ENCODE measurements around the gene CHSY1. TPM values are rescaled to one million over a fixed set of nuclear protein-coding genes. Genes with fewer than 3 reads are reported as not detected.

CHSY1 gene
- total and polyA plus RNA-seq, 3 donors from 2014 or later = 20.0 to 36.1 (median 31.1) TPM

DNA sequence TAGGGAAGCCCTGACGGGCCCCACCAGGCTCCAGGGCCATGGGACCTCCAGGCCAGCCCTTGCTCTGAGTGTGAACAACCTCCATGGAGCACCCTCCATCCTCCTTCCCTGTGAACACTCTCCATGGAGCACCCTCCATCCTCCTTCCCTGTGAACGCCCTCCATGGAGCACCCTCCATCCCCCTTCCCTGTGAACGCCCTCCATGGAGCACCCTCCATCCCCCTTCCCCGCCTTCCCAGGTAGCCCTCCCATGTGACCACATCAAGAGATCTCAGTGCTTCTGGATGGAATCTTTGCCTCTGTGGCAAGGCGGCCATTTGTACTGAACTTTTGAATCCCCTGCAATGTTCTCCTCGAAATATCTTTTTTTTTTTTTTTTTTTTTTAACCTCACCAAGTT is 66.5 kb downstream of the CHSY1 start:
- H3K4me1 ChIP-seq = peaks cover 47% of the 10 kb centered on the region
- intact Hi-C loops (cut with DNase I; ENCODE audit: low total_unique reads) = loop anchor here (5.0 kb wide), 1 partner anchor 67 kb away; the partner anchor contains the start of gene CHSY1
- no peak overlapping the region for H3K27ac ChIP-seq

DNA sequence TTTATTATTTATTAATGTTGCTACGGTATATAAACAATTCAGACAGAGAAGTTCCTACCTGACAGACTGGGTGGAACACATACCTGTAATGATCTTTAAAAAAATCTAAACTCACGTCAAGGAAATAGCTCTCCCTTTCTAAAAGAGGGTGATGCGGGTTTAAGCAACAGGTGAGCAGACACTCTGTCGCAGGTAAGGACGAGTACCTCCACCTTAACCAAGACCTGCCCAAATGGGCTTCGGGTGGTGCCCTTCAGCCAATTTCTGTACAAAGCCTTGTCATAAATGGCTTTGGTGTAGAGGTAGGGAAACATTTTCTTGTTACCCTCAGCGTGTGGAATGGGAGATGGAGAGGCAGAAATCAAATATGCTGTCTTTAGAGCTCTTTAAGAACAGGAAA is 67.0 kb downstream of the CHSY1 start:
- no peaks in the 10 kb centered on the region for H3K36me3 ChIP-seq (ENCODE audit: low read depth, missing control alignments)
- peaks cover 48% of the 10 kb centered on the region for H3K4me1 ChIP-seq
- intact Hi-C loops (cut with DNase I; ENCODE audit: low total_unique reads) = loop anchor here (5.0 kb wide), 1 partner anchor 67 kb away; the partner anchor contains the start of gene CHSY1
- H3K27me3 ChIP-seq = no peaks in the 10 kb centered on the region
- no peak overlapping the region for H3K27ac ChIP-seq
- TF ChIP-seq, protein P1, sequence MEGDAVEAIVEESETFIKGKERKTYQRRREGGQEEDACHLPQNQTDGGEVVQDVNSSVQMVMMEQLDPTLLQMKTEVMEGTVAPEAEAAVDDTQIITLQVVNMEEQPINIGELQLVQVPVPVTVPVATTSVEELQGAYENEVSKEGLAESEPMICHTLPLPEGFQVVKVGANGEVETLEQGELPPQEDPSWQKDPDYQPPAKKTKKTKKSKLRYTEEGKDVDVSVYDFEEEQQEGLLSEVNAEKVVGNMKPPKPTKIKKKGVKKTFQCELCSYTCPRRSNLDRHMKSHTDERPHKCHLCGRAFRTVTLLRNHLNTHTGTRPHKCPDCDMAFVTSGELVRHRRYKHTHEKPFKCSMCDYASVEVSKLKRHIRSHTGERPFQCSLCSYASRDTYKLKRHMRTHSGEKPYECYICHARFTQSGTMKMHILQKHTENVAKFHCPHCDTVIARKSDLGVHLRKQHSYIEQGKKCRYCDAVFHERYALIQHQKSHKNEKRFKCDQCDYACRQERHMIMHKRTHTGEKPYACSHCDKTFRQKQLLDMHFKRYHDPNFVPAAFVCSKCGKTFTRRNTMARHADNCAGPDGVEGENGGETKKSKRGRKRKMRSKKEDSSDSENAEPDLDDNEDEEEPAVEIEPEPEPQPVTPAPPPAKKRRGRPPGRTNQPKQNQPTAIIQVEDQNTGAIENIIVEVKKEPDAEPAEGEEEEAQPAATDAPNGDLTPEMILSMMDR (IDR thresholded peaks at IDR 0.05) = no peak
- TF ChIP-seq POLR2A (IDR thresholded peaks at IDR 0.05) = no peak
- no peak for DNase-seq
- 89 to 93% methylated on average over 7 of the region's 7 CpGs for WGBS, 2 donors
- no peaks in the 10 kb centered on the region for H3K9me3 ChIP-seq
- H3K4me3 ChIP-seq = no peak overlapping the region

More for the DNA sequence above, 66.5 kb downstream of the CHSY1 start:
- Histone ChIP-seq H3K36me3 (ENCODE audit: low read depth, missing control alignments) (no peaks in the 10 kb centered on the region), H3K9me3 (no peaks in the 10 kb centered on the region), H3K4me3 (no peak overlapping the region), H3K27me3 (no peaks in the 10 kb centered on the region)
- TF ChIP-seq POLR2A (IDR thresholded peaks at IDR 0.05) = no peak
- TF ChIP-seq, protein P1 (IDR thresholded peaks at IDR 0.05) = no peak
- no peak for DNase-seq
- 81 to 87% methylated on average over 6 of the region's 6 CpGs for WGBS, 2 donors

DNA sequence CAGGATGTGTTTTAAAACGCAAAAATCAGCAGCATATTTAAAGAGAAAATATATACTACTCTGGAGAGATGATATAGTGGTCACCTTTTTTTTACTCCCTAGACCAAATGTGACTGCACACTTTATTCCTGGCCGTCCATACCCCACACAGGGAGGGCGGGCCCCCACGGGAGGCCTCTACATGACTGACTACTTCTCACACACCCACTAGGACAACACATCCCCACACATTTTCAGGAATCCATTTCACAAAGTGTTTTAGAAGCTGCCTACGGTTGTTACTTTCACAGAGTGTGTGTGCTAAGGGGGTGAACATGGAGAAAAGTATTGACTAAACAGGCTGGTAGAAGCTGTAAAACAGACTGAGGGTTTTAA is 67.9 kb downstream of the CHSY1 start:
- Histone ChIP-seq H3K27me3 (no peaks in the 10 kb centered on the region), H3K4me1 (peaks cover 46% of the 10 kb centered on the region), H3K27ac (no peak overlapping the region), H3K9me3 (no peaks in the 10 kb centered on the region), H3K4me3 (no peak overlapping the region), H3K36me3 (ENCODE audit: low read depth, missing control alignments) (no peaks in the 10 kb centered on the region)
- DNase-seq = no peak
- intact Hi-C loops (cut with DNase I; ENCODE audit: low total_unique reads) = no loop called here
- 64 to 69% methylated on average over 5 of the region's 5 CpGs for WGBS, 2 donors
- TF ChIP-seq, protein P1 (IDR thresholded peaks at IDR 0.05) = no peak
- TF ChIP-seq POLR2A (IDR thresholded peaks at IDR 0.05) = no peak

DNA sequence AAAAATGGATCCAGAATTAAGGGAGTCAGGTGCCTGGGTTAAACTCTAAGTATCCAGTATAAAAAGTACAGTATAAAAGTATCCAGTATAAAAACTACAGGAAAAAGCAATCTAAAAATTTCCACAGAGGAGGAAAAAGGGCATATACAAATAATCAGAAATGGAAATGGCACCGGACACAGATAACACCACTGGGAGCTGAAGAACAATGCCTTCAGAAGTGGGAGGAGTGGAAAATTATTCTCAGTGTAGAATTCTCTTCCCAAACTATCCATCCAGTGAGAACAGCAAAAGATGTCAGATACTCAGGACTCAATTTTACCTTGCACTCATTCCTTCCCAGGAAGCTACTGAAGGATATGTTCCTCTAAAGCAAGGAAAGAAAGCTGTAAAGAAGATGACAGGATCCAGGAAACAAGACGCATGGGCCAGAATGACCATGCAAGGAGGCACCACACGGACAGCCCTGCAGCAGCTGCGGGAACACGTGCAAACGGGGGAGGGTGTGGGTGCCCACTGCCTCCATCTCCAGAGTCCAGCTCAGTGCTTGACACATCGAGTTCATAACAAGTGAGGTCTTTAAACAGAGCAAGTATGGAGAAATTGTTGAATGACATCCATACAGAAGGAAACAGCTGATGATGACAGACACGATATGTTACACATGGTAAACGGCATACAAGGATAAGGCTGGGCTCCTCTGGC is 68.5 kb downstream of the CHSY1 start:
- intact Hi-C loops (cut with DNase I; ENCODE audit: low total_unique reads) = no loop called here
- WGBS, 2 donors = 63 to 67% methylated on average over 9 of the region's 9 CpGs
- Histone ChIP-seq H3K27ac (no peak overlapping the region), H3K9me3 (no peaks in the 10 kb centered on the region), H3K4me1 (peaks cover 42% of the 10 kb centered on the region), H3K36me3 (ENCODE audit: low read depth, missing control alignments) (no peaks in the 10 kb centered on the region), H3K27me3 (no peaks in the 10 kb centered on the region), H3K4me3 (no peak overlapping the region)
- DNase-seq = no peak
- TF ChIP-seq POLR2A (IDR thresholded peaks at IDR 0.05) = no peak
- TF ChIP-seq, protein P1 (IDR thresholded peaks at IDR 0.05) = no peak

DNA sequence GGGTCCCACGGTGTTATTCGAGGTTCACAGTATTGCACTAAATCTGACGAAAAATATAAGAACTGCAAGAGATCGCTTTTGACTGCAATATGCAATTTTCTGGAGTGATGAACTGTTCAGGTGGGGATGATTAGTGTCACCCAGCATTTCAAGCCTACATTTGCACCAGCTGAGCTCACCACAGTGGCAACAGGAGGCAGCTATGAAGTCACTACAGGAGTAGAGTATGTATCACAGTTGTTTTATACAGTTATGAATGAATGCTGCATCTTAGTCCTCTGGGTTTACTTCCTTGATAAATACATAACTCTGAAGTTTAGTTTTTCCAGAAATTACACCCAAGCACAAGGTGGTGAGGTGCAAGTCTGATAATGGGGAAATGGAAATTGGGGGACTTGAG is 69.6 kb downstream of the CHSY1 start:
- intact Hi-C loops (cut with DNase I; ENCODE audit: low total_unique reads) = no loop called here

More for the DNA sequence above, 69.6 kb downstream of the CHSY1 start:
- 62 to 81% methylated on average over 4 of the region's 4 CpGs for WGBS, 2 donors
- no peaks in the 10 kb centered on the region for H3K9me3 ChIP-seq
- no peaks in the 10 kb centered on the region for H3K36me3 ChIP-seq (ENCODE audit: low read depth, missing control alignments)
- H3K27me3 ChIP-seq = no peaks in the 10 kb centered on the region
- peaks cover 36% of the 10 kb centered on the region for H3K4me1 ChIP-seq
- TF ChIP-seq, protein P1 (IDR thresholded peaks at IDR 0.05) = no peak
- TF ChIP-seq POLR2A (IDR thresholded peaks at IDR 0.05) = no peak
- no peak overlapping the region for H3K27ac ChIP-seq
- no peak overlapping the region for H3K4me3 ChIP-seq
- DNase-seq = no peak

All from testis (tissue), 3 donors.